MCF 10A (cell line): Measurements from ENCODE around the gene AMN1. TPM values are rescaled to one million over a fixed set of nuclear protein-coding genes. Genes with fewer than 3 reads are reported as not detected.
"Not testable (repeated sequence)": the region's sequence is repeated elsewhere in the genome, so short reads cannot be mapped to it uniquely, and the experiment has no call there.

ENCODE experiments used
- BruUV-seq: library from RNA; stranded (reverse); fragments of 400-500 nt; replicated peaks from 2 replicates; lab custom pipeline; 2021; lab: Mats Ljungman, UMichigan
- CTCF ChIA-PET: fragments of 300-600 bp; sonication (Branson Sonifier 250); formaldehyde crosslinking; extraction: SDS; loops from one replicate; lab custom pipeline; 2021; ENCODE audit warnings: antibody characterized with exemption, inconsistent platforms; lab: Yijun Ruan, JAX
- POLR2A ChIA-PET: fragments of 300-600, 350-650 bp; sonication (Branson Sonifier 250); formaldehyde crosslinking; extraction: SDS; loops from one replicate; lab custom pipeline; 2020; ENCODE audit warnings: antibody characterized with exemption, inconsistent platforms; lab: Yijun Ruan, JAX
- DNase-seq: peaks from one replicate; pipeline ENCODE4 v3.0.0-alpha.2; 2018; ENCODE audit not compliant: unreplicated experiment
- H3K27ac Mint-ChIP-seq: one replicate; pipeline ENCODE4 v1.8.0; 2022; ENCODE audit warnings: mild to moderate bottlenecking, low read depth, mixed read lengths; ENCODE audit not compliant: unreplicated experiment
- H3K27me3 Mint-ChIP-seq: one replicate; pipeline ENCODE4 v1.8.0; 2022; ENCODE audit warnings: mixed read lengths; ENCODE audit not compliant: insufficient read depth, unreplicated experiment
- H3K36me3 Mint-ChIP-seq: one replicate; pipeline ENCODE4 v1.8.0; 2022; ENCODE audit warnings: mild to moderate bottlenecking, moderate library complexity, mixed read lengths; ENCODE audit not compliant: insufficient read depth, unreplicated experiment
- H3K4me1 Mint-ChIP-seq: one replicate; pipeline ENCODE4 v1.8.0; 2022; ENCODE audit warnings: mixed read lengths; ENCODE audit not compliant: insufficient read depth, unreplicated experiment
- H3K4me3 Mint-ChIP-seq: one replicate; pipeline ENCODE4 v1.8.0; 2022; ENCODE audit warnings: mild to moderate bottlenecking, moderate library complexity, mixed read lengths; ENCODE audit not compliant: unreplicated experiment
- H3K9me3 Mint-ChIP-seq: one replicate; pipeline ENCODE4 v1.8.0; 2022; ENCODE audit warnings: mixed read lengths; ENCODE audit not compliant: unreplicated experiment
- intact Hi-C: fragments of 100-400 bp; cut with micrococcal nuclease; formaldehyde crosslinking; loops from 2 replicates; pipeline ENCODE4 v1.14.1; 2022
- total RNA-seq: library from RNA; stranded (reverse); gene quantifications from 2 replicates; pipeline ENCODE4 v1.2.3, GENCODE V29; 2022
- TF ChIP-seq, protein P1 (sequence below): fragments of 200-600 bp; IDR thresholded peaks from one replicate; pipeline ENCODE4 v1.8.0; 2022; ENCODE audit warnings: antibody characterized with exemption, mild to moderate bottlenecking; ENCODE audit not compliant: unreplicated experiment

The AMN1 gene
- total RNA-seq, 1 experiment from 2014 or later, result 3.0 TPM

DNA sequence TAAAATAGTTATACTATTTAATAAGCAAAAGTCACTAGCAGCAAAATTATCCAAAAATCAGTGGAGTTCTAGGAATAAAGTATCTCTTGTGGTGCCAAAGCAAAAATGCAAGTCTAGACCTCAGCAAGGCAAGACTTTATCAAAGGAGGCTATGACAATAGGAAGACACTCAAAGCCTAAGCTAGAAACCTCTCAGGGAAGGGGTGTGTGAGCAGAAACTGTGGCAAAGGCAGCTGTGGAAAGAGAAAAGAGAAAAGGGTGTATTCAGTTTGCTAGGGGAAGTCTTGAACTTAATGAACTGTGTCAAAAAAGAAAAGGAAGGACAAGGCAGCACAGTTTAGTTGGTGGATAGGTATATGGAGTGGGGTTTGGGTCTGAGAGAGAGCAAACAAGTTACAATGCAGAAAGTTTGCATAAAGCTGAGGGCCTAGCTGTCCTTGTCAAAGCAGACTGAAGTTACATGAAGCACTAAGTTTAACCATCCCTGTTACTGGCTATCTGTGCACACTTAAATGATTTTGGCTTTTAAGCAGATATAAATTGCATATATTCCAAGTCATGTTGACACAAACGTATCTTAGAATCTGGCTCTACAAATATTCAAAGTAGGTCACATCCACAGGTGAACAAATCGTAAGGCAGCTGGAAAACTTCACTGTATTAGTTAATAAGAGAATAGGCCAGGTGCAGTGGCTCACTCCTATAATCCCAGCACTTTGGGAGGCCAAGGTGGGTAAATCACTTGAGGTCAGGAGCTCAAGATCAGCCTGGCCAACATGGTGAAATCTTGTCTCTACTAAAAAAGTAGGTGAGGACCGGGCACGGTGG is 31.0 kb upstream of the AMN1 start:
- DNase-seq, result no peak
- no peaks in the 10 kb centered on the region for H3K36me3 Mint-ChIP-seq
- H3K27me3 Mint-ChIP-seq, result no peaks in the 10 kb centered on the region
- TF ChIP-seq, protein P1, sequence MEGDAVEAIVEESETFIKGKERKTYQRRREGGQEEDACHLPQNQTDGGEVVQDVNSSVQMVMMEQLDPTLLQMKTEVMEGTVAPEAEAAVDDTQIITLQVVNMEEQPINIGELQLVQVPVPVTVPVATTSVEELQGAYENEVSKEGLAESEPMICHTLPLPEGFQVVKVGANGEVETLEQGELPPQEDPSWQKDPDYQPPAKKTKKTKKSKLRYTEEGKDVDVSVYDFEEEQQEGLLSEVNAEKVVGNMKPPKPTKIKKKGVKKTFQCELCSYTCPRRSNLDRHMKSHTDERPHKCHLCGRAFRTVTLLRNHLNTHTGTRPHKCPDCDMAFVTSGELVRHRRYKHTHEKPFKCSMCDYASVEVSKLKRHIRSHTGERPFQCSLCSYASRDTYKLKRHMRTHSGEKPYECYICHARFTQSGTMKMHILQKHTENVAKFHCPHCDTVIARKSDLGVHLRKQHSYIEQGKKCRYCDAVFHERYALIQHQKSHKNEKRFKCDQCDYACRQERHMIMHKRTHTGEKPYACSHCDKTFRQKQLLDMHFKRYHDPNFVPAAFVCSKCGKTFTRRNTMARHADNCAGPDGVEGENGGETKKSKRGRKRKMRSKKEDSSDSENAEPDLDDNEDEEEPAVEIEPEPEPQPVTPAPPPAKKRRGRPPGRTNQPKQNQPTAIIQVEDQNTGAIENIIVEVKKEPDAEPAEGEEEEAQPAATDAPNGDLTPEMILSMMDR, result no peak
- BruUV-seq, result no TSS peak
- H3K27ac Mint-ChIP-seq, result no peak overlapping the region
- intact Hi-C loops, result no loop called here
- H3K9me3 Mint-ChIP-seq, result peaks cover 7% of the 10 kb centered on the region
- ChIA-PET CTCF (interaction anchor here (0.7 kb wide), 1 partner anchor 75 kb away, joined by 3 read pairs; no protein-coding TSS in a partner anchor), POLR2A (no interaction called here)
- peaks cover 15% of the 10 kb centered on the region for H3K4me1 Mint-ChIP-seq
- no peak overlapping the region for H3K4me3 Mint-ChIP-seq

DNA sequence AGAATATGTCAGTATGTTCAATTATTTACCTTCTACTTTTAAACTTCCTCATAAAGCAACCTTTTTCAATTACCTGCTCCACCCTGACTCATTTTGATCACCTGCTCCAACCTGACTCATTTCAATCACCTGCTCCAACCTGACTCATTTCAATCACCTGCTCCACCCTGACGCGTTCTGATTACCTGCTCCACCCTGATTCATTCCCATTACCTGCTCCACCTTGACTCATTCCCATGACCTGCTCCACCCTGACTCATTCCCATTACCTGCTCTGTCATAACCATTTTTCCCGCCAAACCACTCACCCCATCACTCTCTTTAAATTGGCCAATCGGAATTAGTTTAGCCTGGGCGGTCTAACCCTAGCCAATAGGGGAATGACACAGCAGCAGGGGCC is 29.5 kb upstream of the AMN1 start:
- DNase-seq, result peak; percentile 42
- H3K9me3 Mint-ChIP-seq, BruUV-seq, intact Hi-C loops, H3K36me3 Mint-ChIP-seq, CTCF ChIA-PET, POLR2A ChIA-PET, H3K4me3 Mint-ChIP-seq, H3K27me3 Mint-ChIP-seq: not testable (repeated sequence)
- Mint-ChIP-seq H3K4me1 (peaks cover 14% of the 10 kb centered on the region), H3K27ac (peak overlapping the region; percentile 43)

DNA sequence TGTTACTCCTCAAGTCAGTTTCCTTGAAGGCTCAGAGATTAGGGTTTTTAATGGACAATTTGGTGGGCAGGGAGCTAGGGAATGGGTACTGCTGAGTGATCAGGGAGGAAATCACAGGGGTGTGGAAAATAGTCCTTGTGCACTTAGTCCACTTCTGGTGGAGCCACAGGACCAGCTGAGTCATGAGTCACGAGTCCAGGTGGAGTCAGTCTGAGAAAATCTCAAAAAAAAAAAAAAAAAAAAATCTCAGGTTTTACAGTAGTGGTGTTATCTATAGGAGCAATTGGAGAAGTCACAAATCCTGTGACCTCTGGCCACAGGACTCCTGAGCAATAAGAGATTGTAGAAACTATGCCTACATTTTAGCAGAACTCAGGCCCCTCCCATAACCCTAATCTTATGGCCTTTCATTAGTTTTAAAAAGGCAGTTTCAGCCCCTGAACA is 28.2 kb upstream of the AMN1 start:
- no peaks in the 10 kb centered on the region for H3K36me3 Mint-ChIP-seq
- ChIA-PET CTCF (interaction anchor here (0.7 to 1.9 kb wide), 2 partner anchors 13 to 882 kb away, joined by 4 read pairs; no protein-coding TSS in a partner anchor), POLR2A (interaction anchor here (1.2 kb wide), 1 partner anchor 24 kb away, joined by 4 read pairs; no protein-coding TSS in a partner anchor)
- peaks cover 10% of the 10 kb centered on the region for H3K4me1 Mint-ChIP-seq
- intact Hi-C loops, result no loop called here
- TF ChIP-seq, protein P1, result no peak
- peaks cover 7% of the 10 kb centered on the region for H3K9me3 Mint-ChIP-seq
- peak; percentile 44 for DNase-seq
- no TSS peak for BruUV-seq
- H3K4me3 Mint-ChIP-seq, result no peak overlapping the region
- no peak overlapping the region for H3K27ac Mint-ChIP-seq
- no peaks in the 10 kb centered on the region for H3K27me3 Mint-ChIP-seq

DNA sequence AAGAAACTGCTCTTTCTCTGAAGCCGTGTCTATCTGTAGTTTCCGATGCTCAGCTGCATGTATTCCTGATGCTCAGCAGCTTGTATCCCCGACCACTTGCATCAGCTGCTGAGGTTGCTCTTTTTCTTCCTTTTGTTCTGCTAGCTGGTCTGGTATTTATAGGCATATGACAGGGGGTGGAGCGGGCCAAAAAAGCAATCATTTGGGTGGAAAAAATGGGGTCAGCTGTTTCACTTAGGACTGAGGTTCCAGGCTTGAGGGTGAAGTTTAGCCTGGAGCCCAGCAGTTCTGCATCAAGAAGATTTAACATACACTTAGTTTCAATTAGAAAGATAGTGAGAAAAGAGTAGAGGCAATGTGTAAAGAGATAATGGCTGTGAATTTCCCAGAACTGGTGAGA is 23.6 kb upstream of the AMN1 start:
- TF ChIP-seq, protein P1, result no peak

More for the DNA sequence above, 23.6 kb upstream of the AMN1 start:
- POLR2A ChIA-PET, result no interaction called here
- CTCF ChIA-PET, result no interaction called here
- intact Hi-C loops, result no loop called here
- Mint-ChIP-seq H3K27ac (no peak overlapping the region), H3K9me3 (no peaks in the 10 kb centered on the region), H3K4me3 (no peak overlapping the region), H3K27me3 (no peaks in the 10 kb centered on the region), H3K4me1 (peaks cover 18% of the 10 kb centered on the region), H3K36me3 (no peaks in the 10 kb centered on the region)
- no TSS peak for BruUV-seq
- DNase-seq, result no peak
